H9 (cell line): ENCODE data around the gene ACAP1. TPM values are rescaled to one million over a fixed set of nuclear protein-coding genes. Genes with fewer than 3 reads are reported as not detected.
A peak's percentile ranks its signal among the peaks of the same experiment; 100 is the strongest.

Experiments
- DNase-seq: peaks from one replicate; pipeline ENCODE4 v3.0.0-alpha.2; 2017
- H2AFZ ChIP-seq: one replicate; pipeline ENCODE4 v1.6.1; 2013; ENCODE audit warnings: mild to moderate bottlenecking, low read length, control low read depth, moderate library complexity
- H2AK5ac ChIP-seq: 2 replicates; pipeline ENCODE4 v1.6.1; 2013; ENCODE audit warnings: low read length, control low read depth, mixed read lengths; ENCODE audit not compliant: insufficient read length
- H2BK120ac ChIP-seq: one replicate; pipeline ENCODE4 v1.6.1; 2013; ENCODE audit warnings: low read depth, mild to moderate bottlenecking, low read length, control low read depth, inconsistent platforms; ENCODE audit not compliant: poor library complexity, severe bottlenecking
- H2BK12ac ChIP-seq: 2 replicates; pipeline ENCODE4 v1.6.1; 2013; ENCODE audit warnings: low read length, control low read depth, mixed read lengths, low read depth; ENCODE audit not compliant: insufficient read length
- H2BK15ac ChIP-seq: 2 replicates; pipeline ENCODE4 v1.6.1; 2013; ENCODE audit warnings: low read depth, low read length, control low read depth
- H2BK20ac ChIP-seq: one replicate; pipeline ENCODE4 v1.6.1; 2013; ENCODE audit warnings: low read depth, mild to moderate bottlenecking, low read length, control low read depth, inconsistent platforms; ENCODE audit not compliant: poor library complexity, severe bottlenecking
- H2BK5ac ChIP-seq: 2 replicates; pipeline ENCODE4 v1.6.1; 2013; ENCODE audit warnings: low read length, control low read depth, mixed read lengths; ENCODE audit not compliant: insufficient read length
- H3K14ac ChIP-seq: 2 replicates; pipeline ENCODE4 v1.6.1; 2013; ENCODE audit warnings: low read length, control low read depth; ENCODE audit not compliant: insufficient read depth
- H3K18ac ChIP-seq: 2 replicates; pipeline ENCODE4 v1.6.1; 2013; ENCODE audit warnings: low read depth, mild to moderate bottlenecking, mixed read lengths, low read length, control low read depth; ENCODE audit not compliant: insufficient read length
- H3K23ac ChIP-seq: 2 replicates; pipeline ENCODE4 v1.6.1; 2013; ENCODE audit warnings: low read length, control low read depth, mixed read lengths, low read depth; ENCODE audit not compliant: insufficient read length
- H3K23me2 ChIP-seq: 2 replicates; pipeline ENCODE4 v1.6.1; 2013; ENCODE audit warnings: low read depth, mild to moderate bottlenecking, mixed read lengths, low read length, control low read depth; ENCODE audit not compliant: insufficient read length, poor library complexity, severe bottlenecking
- H3K27ac ChIP-seq: 2 replicates; pipeline ENCODE4 v1.5.1; 2013; ENCODE audit warnings: low read length, control low read depth, mixed read lengths, low read depth; ENCODE audit not compliant: insufficient read length
- H3K27me3 ChIP-seq: 2 replicates; pipeline ENCODE4 v1.6.1; 2013; ENCODE audit warnings: low read length, control low read depth, inconsistent platforms; ENCODE audit not compliant: insufficient read depth
- H3K4ac ChIP-seq: 2 replicates; pipeline ENCODE4 v1.6.1; 2013; ENCODE audit warnings: low read depth, mild to moderate bottlenecking, control low read depth, inconsistent platforms, low read length, moderate library complexity
- H3K4me1 ChIP-seq: 2 replicates; pipeline ENCODE4 v1.6.1; 2013; ENCODE audit warnings: low read length, control low read depth, inconsistent platforms; ENCODE audit not compliant: insufficient read depth
- H3K4me2 ChIP-seq: 2 replicates; pipeline ENCODE4 v1.6.1; 2013; ENCODE audit warnings: low read length, control low read depth, mixed read lengths; ENCODE audit not compliant: insufficient read length, insufficient read depth
- H3K56ac ChIP-seq: 2 replicates; pipeline ENCODE4 v1.6.1; 2013; ENCODE audit warnings: low read depth, mild to moderate bottlenecking, mixed read lengths, low read length, control low read depth; ENCODE audit not compliant: insufficient read length
- H3K79me1 ChIP-seq: 2 replicates; pipeline ENCODE4 v1.6.1; 2013; ENCODE audit warnings: low read depth, mild to moderate bottlenecking, moderate library complexity, low read length, control low read depth, inconsistent platforms; ENCODE audit not compliant: insufficient read depth, poor library complexity, severe bottlenecking
- H3K79me2 ChIP-seq: 2 replicates; pipeline ENCODE4 v1.6.1; 2013; ENCODE audit warnings: low read length, control low read depth, inconsistent platforms; ENCODE audit not compliant: insufficient read depth
- H3K9ac ChIP-seq: 2 replicates; pipeline ENCODE4 v1.6.1; 2013; ENCODE audit warnings: low read length, control low read depth, mixed read lengths; ENCODE audit not compliant: insufficient read length; ENCODE audit errors: extremely low read depth
- H3K9me3 ChIP-seq: one replicate; pipeline ENCODE4 v1.6.1; 2013; ENCODE audit warnings: low read depth, low read length, inconsistent platforms; ENCODE audit not compliant: control insufficient read depth
- H3T11ph ChIP-seq: one replicate; pipeline ENCODE4 v1.6.1; 2013; ENCODE audit warnings: mild to moderate bottlenecking, low read length, control low read depth, inconsistent platforms
- H4K20me1 ChIP-seq: one replicate; pipeline ENCODE4 v1.6.1; 2013; ENCODE audit not compliant: control insufficient read depth, insufficient read length, insufficient read depth
- H4K5ac ChIP-seq: 2 replicates; pipeline ENCODE4 v1.6.1; 2013; ENCODE audit warnings: low read depth, mild to moderate bottlenecking, mixed read lengths, low read length, control low read depth; ENCODE audit not compliant: insufficient read length
- H4K8ac ChIP-seq: replicated peaks from 2 replicates; pipeline ENCODE4 v1.6.1; 2013; ENCODE audit warnings: low read length, control low read depth, mixed read lengths, low read depth; ENCODE audit not compliant: insufficient read length
- H4K91ac ChIP-seq: 2 replicates; pipeline ENCODE4 v1.6.1; 2013; ENCODE audit warnings: low read depth, mild to moderate bottlenecking, moderate library complexity, mixed read lengths, low read length, control low read depth; ENCODE audit not compliant: insufficient read length
- H3K27ac Mint-ChIP-seq, 3 experiments: 2 replicates in 2 of 3; 3 replicates in 1 of 3; pipeline ENCODE4 v1.8.0; 2020 to 2021; ENCODE audit warnings: mixed read lengths in 3 of 3, mild to moderate bottlenecking in 1 of 3, moderate library complexity in 1 of 3
- H3K27me3 Mint-ChIP-seq: 2 replicates; pipeline ENCODE4 v1.8.0; 2021; ENCODE audit warnings: low read depth, mild to moderate bottlenecking, moderate library complexity, mixed read lengths
- H3K36me3 Mint-ChIP-seq, 3 experiments: 2 replicates in 2 of 3; 3 replicates in 1 of 3; pipeline ENCODE4 v1.8.0; 2020 to 2021; ENCODE audit warnings: low read depth in 3 of 3, mixed read lengths in 3 of 3; ENCODE audit not compliant: insufficient read depth in 1 of 3
- H3K4me1 Mint-ChIP-seq, 2 experiments: 2 replicates each; pipeline ENCODE4 v1.8.0; 2020; ENCODE audit warnings: mixed read lengths in 2 of 2
- H3K4me3 Mint-ChIP-seq, 2 experiments: 2 replicates in 1 of 2; 3 replicates in 1 of 2; pipeline ENCODE4 v1.8.0; 2020 to 2021; ENCODE audit warnings: mild to moderate bottlenecking in 2 of 2, mixed read lengths in 2 of 2, moderate library complexity in 1 of 2
- H3K9me3 Mint-ChIP-seq, 2 experiments: 2 replicates in 1 of 2; 3 replicates in 1 of 2; pipeline ENCODE4 v1.8.0; 2020; ENCODE audit warnings: mild to moderate bottlenecking in 2 of 2, mixed read lengths in 2 of 2, moderate library complexity in 1 of 2
- WGBS: extraction: QIAGEN DNeasy Blood & Tissue Kit; methylation state at CpG from one replicate; pipeline ENCODE4 v1.1.7; 2013; ENCODE audit warnings: missing lambda C conversion rate, low lambda C conversion rate, mixed read lengths; ENCODE audit not compliant: insufficient read length; ENCODE audit errors: extremely low coverage; 5-methylcytosine and 5-hydroxymethylcytosine counted together
- total RNA-seq: library from RNA; stranded (reverse); gene quantifications from 2 replicates; pipeline ENCODE4 v1.2.1, GENCODE V29; 2021
- TF ChIP-seq, protein P1 (sequence below): fragments of 200-600 bp; sonication (generic); conservative IDR thresholded peaks from 3 replicates; pipeline ENCODE4 v1.8.0; 2021; ENCODE audit warnings: antibody characterized with exemption, mild to moderate bottlenecking

Gene ACAP1
- total RNA-seq, 1 experiment from 2014 or later = 18.2 TPM

DNA sequence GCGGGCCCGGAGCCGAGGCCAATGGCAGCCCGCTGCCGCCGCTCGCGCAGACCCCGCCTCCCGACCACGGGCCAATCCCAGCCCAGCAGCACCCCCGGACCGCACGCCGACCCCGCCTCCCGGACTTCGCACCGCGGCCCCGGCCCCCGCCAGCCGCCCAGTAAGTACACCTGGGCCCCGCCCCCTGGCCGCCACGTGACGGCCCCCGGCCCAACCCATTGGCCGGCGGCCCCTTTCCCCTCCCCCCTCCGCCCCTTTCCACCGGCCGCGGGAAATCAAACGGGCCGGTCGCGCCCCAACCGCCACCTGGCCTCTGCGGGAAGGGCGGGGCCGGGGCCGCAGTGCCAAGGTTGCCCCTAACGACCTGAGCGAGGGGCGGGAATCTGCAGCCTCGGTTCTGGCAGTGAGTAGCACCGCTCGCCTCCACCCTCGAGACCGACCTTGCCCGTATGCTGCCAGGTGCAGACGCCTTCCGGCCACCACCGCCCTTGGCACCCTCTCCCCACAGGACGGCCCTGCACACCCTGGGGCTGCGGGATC is 41.6 kb upstream of the ACAP1 start, which contains the start of gene YBX2:
YBX2 (minus strand) TSS at position 26 of the 540 bp plus-strand sequence. CDS start 139 bp downstream, outside the sequence.
- Histone ChIP-seq H3K14ac (peak within 1 kb of the TSS; percentile 89; the same call in 1 of the 2 replicates), H3T11ph (no peak within 1 kb of the TSS), H2BK20ac (no peak within 1 kb of the TSS), H2BK15ac (no peak within 1 kb of the TSS), H2BK5ac (no peak within 1 kb of the TSS), H3K27ac (no peak within 1 kb of the TSS), H3K4me2 (peak within 1 kb of the TSS; percentile 91), H3K56ac (no peak within 1 kb of the TSS), H3K9me3 (no peaks in the 10 kb centered on the region), H3K18ac (peak within 1 kb of the TSS; percentile 95), H3K23ac (no peak within 1 kb of the TSS), H3K4me1 (peaks cover 4% of the 10 kb centered on the region; the same call in 1 of the 2 replicates), H4K8ac (no peak within 1 kb of the TSS), H3K23me2 (peaks cover 4% of the 10 kb centered on the region), H3K27me3 (peaks cover 2% of the 10 kb centered on the region), H2AFZ (no peak within 1 kb of the TSS), H3K4ac (no peak within 1 kb of the TSS), H3K79me1 (no peaks in the 10 kb centered on the region), H4K20me1 (no peaks in the 10 kb centered on the region), H2BK120ac (no peak within 1 kb of the TSS), H4K91ac (no peak within 1 kb of the TSS), H2AK5ac (no peak within 1 kb of the TSS), H2BK12ac (no peak within 1 kb of the TSS), H4K5ac (no peak within 1 kb of the TSS), H3K79me2 (no peaks in the 10 kb centered on the region), H3K9ac (peak within 1 kb of the TSS; percentile 22)
- peaks cover 3% of the 10 kb centered on the region in 2 experiments; a peak in 3 of 5 replicates for H3K9me3 Mint-ChIP-seq
- peak within 1 kb of the TSS; percentile 61 to 83 for H3K4me3 Mint-ChIP-seq
- H3K27ac Mint-ChIP-seq = peak within 1 kb of the TSS in 1 of 3 experiments; percentile 36; a peak in 2 of 7 replicates
- peak; percentile 100 for DNase-seq
- peaks cover 0 to 3% (median 0%) of the 10 kb centered on the region in 3 experiments; a peak in 2 of 7 replicates for H3K36me3 Mint-ChIP-seq
- H3K27me3 Mint-ChIP-seq = peaks cover 71% of the 10 kb centered on the region
- TF ChIP-seq, protein P1, sequence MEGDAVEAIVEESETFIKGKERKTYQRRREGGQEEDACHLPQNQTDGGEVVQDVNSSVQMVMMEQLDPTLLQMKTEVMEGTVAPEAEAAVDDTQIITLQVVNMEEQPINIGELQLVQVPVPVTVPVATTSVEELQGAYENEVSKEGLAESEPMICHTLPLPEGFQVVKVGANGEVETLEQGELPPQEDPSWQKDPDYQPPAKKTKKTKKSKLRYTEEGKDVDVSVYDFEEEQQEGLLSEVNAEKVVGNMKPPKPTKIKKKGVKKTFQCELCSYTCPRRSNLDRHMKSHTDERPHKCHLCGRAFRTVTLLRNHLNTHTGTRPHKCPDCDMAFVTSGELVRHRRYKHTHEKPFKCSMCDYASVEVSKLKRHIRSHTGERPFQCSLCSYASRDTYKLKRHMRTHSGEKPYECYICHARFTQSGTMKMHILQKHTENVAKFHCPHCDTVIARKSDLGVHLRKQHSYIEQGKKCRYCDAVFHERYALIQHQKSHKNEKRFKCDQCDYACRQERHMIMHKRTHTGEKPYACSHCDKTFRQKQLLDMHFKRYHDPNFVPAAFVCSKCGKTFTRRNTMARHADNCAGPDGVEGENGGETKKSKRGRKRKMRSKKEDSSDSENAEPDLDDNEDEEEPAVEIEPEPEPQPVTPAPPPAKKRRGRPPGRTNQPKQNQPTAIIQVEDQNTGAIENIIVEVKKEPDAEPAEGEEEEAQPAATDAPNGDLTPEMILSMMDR = no peak
- WGBS = no CpG with 5 or more reads among the region's 57 CpGs
- H3K4me1 Mint-ChIP-seq = peaks cover 12 to 25% of the 10 kb centered on the region in 2 experiments
